EH (cell line): ENCODE data around the gene SPAG6.

ENCODE experiments used
- DNase-seq: peaks from one replicate; pipeline ENCODE4 v3.0.0-alpha.2; 2015; ENCODE audit warnings: low read depth

SPAG6 gene

GRCh38 chr10:22434521-22434920 is 89.2 kb downstream of the SPAG6 start:
- no peak for DNase-seq

GRCh38 chr10:22435650-22436049 is 90.4 kb downstream of the SPAG6 start:
- DNase-seq: no peak

DNA sequence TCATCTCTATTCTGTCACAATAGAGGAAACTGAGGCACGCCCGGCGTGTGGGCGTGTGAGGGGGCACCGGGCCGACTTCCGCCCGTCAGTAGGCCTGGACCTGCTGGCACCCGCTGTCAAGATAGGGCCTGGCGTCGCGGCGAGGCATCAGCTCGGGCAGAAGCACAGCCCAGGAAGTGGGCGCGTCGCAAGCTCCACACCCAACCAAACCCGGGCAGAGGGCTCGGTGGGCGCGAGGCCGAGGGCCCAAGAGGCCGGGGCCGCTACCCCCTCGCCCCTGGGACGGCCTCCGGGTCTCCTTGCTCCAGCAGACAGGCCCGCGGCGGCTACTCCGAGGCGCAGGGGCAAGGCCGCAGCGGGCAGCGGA is 91.2 kb downstream of the SPAG6 start:
- no peak for DNase-seq

GRCh38 chr10:22436893-22437619 is 91.8 kb downstream of the SPAG6 start:
- peak; percentile 88 for DNase-seq

- DNase-seq: no peak
Measured at GRCh38 chr10:22437620-22438588, 92.6 kb downstream of the SPAG6 start.

DNA sequence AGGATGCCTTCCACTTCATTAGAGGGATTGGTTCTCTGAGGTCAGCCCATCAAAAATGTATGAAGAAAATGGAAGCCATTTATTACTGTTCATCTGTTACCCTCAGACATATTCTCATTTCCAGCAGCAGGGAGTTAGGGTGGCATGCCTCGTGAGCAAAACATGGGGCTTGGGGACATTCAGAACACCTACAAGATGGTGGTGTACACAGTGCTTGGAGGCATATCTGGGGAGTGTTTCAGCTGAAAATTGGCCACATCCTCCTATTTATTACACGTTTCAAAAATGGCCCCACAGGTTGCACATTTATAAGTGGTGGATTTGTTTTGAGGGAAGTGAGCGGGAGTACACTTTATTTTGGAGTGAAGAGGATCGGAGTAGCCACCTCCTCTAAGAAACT is 93.4 kb downstream of the SPAG6 start:
- no peak for DNase-seq

DNA sequence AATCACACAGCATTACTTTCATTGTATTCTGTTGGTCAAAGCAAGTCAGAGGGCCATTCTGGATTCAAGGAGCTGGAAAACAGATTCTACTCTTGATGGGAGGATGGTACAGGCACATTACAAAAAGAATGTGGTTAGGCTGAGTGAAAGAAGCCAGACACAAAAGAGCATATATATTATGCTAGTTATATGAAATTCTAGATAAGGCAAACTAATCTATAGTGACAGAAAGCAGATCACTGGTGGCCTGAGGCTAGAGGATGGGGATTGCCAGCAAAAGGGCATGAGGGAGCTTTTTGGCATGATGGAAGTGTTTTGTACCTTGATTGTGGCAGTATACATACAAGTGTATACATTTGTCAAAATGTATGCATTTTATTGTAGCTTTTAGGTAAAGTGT is 96.8 kb downstream of the SPAG6 start:
- no peak for DNase-seq

- no peak for DNase-seq
Measured at GRCh38 chr10:22442468-22442867, 97.2 kb downstream of the SPAG6 start.

- no peak for DNase-seq
Measured at GRCh38 chr10:22443175-22443901, 98.0 kb downstream of the SPAG6 start.

- DNase-seq: no peak
Measured at GRCh38 chr10:22444219-22444788, 99.0 kb downstream of the SPAG6 start.

DNA sequence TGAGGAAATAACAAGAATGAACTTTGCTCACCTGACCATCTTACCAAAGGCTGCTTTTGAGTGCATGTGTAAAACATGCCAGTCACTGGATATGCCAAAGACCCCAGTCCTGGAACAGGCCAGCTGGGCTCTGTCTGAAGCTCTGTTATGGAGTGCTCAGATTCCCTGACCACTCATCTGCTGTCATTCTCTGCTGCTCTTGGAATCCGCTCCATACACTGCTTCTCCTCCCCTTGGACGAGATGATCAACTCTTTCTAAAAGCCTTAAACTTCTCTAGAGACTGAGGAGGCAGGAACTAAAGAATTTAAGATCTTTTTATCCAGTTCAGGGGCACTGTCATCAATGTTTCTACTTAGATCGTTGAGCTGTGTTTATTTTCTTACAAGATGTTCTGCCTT is 100.2 kb downstream of the SPAG6 start:
- DNase-seq: no peak

GRCh38 chr10:22447068-22447467 is 101.8 kb downstream of the SPAG6 start:
- no peak for DNase-seq

- DNase-seq: no peak
Measured at GRCh38 chr10:22451346-22451745, 106.0 kb downstream of the SPAG6 start.

DNA sequence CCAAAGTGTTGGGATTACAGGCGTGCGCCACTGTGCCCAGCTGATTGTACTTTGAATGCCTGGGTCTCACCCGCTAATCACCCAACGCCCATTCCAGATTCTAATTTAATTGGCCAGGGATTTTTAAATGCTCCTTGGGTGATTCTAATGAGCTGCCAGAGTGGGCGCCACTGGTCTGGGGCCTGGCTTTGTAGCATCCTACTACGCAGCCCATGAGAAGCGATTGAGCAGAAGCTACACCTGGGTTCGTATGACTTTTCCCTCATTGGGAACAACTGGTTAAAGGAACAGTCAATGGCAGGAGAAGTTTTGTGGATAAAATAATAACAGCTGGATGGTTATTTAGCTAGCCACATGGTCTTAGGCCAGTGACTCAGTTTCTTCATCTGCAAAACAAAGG is 108.0 kb downstream of the SPAG6 start:
- no peak for DNase-seq

GRCh38 chr10:22453948-22454591 is 108.8 kb downstream of the SPAG6 start:
- DNase-seq: no peak

DNA sequence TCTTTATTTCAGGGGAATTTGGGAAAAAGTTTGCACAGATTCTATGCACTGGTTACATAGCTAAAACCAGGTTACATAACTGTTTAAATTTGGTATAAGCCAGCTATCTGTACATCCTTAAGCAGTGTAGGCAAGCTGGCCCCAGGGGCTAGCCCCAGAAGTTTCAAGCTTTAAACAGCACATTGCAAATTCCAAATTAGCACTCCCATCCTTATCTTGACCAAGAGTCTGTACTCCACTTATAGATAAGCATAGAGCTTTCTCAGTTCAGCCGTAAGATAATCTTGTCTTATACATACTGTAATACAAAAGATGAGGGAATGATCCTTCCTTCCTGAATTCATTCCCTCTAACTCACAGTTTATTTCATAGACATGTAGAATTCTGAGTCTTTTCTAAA is 109.3 kb downstream of the SPAG6 start:
- DNase-seq: no peak

GRCh38 chr10:22455068-22455857 is 110.0 kb downstream of the SPAG6 start:
- DNase-seq: no peak

- no peak for DNase-seq
Measured at GRCh38 chr10:22456486-22456885, 111.2 kb downstream of the SPAG6 start.

GRCh38 chr10:22458272-22459038 is 113.2 kb downstream of the SPAG6 start:
- DNase-seq: no peak

GRCh38 chr10:22459496-22459895 is 114.2 kb downstream of the SPAG6 start:
- DNase-seq: no peak
